HL-60 (cell line): Measurements from ENCODE around the gene TAB2.

ENCODE experiments used
- CTCF ChIP-seq: IDR thresholded peaks from one replicate; pipeline ENCODE4 v1.5.1; 2011; ENCODE audit warnings: low read length, control low read depth, inconsistent platforms; ENCODE audit not compliant: insufficient read depth
- GABPA ChIP-seq: IDR thresholded peaks from 2 replicates; pipeline ENCODE4 v1.6.1; 2012; ENCODE audit warnings: low read depth
- SPI1 ChIP-seq: IDR thresholded peaks from 2 replicates; pipeline ENCODE4 v1.6.1; 2012; ENCODE audit warnings: low read depth, mild to moderate bottlenecking, borderline replicate concordance
- TF ChIP-seq, protein P1 (sequence below): IDR thresholded peaks from 2 replicates; pipeline ENCODE4 v1.6.1; 2012; ENCODE audit warnings: low read depth; ENCODE audit not compliant: insufficient replicate concordance

DNA sequence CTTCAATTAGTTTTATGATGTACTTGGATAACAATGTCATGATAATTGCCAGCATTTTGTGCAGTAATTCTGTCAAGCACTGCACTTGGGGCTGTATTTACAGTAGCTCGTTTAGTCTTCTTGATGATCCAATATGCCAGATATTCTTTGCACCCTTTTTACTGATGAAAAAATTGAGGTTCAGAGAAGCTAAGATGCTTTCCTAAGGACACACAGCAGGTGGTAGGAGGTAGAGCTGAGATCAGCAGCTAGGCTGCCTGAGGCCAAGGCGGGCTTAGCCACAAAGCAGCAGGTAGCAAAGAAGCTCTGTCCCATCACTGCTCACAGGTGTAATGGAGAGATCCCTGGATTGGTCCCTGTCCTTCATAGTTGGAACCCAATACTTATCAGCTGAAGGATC is 115.9 kb downstream of the TAB2 start:
- TF ChIP-seq CTCF (no peak), SPI1 (no peak), GABPA (no peak)
- TF ChIP-seq, protein P1, sequence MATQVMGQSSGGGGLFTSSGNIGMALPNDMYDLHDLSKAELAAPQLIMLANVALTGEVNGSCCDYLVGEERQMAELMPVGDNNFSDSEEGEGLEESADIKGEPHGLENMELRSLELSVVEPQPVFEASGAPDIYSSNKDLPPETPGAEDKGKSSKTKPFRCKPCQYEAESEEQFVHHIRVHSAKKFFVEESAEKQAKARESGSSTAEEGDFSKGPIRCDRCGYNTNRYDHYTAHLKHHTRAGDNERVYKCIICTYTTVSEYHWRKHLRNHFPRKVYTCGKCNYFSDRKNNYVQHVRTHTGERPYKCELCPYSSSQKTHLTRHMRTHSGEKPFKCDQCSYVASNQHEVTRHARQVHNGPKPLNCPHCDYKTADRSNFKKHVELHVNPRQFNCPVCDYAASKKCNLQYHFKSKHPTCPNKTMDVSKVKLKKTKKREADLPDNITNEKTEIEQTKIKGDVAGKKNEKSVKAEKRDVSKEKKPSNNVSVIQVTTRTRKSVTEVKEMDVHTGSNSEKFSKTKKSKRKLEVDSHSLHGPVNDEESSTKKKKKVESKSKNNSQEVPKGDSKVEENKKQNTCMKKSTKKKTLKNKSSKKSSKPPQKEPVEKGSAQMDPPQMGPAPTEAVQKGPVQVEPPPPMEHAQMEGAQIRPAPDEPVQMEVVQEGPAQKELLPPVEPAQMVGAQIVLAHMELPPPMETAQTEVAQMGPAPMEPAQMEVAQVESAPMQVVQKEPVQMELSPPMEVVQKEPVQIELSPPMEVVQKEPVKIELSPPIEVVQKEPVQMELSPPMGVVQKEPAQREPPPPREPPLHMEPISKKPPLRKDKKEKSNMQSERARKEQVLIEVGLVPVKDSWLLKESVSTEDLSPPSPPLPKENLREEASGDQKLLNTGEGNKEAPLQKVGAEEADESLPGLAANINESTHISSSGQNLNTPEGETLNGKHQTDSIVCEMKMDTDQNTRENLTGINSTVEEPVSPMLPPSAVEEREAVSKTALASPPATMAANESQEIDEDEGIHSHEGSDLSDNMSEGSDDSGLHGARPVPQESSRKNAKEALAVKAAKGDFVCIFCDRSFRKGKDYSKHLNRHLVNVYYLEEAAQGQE: no peak
